OCI-LY7 (cell line): Measurements from ENCODE around the gene PNKP. TPM values are rescaled to one million over a fixed set of nuclear protein-coding genes. Genes with fewer than 3 reads are reported as not detected.

Experiments used
- BruUV-seq: library from RNA; stranded (reverse); fragments of 400-500 nt; replicated peaks from 2 replicates; lab custom pipeline; 2021; lab: Mats Ljungman, UMichigan
- CTCF ChIA-PET: fragments of 300-600 bp; sonication (Branson Sonifier 250); formaldehyde crosslinking; loops from one replicate; lab custom pipeline; 2022; ENCODE audit warnings: antibody characterized with exemption; ENCODE audit not compliant: unreplicated experiment; lab: Charles Lee
- POLR2A ChIA-PET: fragments of 300-600 bp; sonication (Branson Sonifier 250); formaldehyde crosslinking; loops from one replicate; lab custom pipeline; 2022; ENCODE audit warnings: antibody characterized with exemption; lab: Charles Lee
- DNase-seq: peaks from one replicate; pipeline ENCODE4 v3.0.0-alpha.2; 2015; ENCODE audit warnings: low spot score
- H2AFZ ChIP-seq: fragments of 200-600 bp; sonication (generic), shearing (Covaris generic); 2 replicates; pipeline ENCODE4 v1.6.1; 2014; ENCODE audit warnings: mild to moderate bottlenecking, antibody characterized with exemption, low read length, moderate library complexity
- H3K27ac ChIP-seq: fragments of 200-600 bp; sonication (generic); 2 replicates; pipeline ENCODE4 v1.5.1; 2014; ENCODE audit warnings: mixed run types, low read depth, mild to moderate bottlenecking, moderate library complexity, low read length, inconsistent platforms; ENCODE audit not compliant: poor library complexity, severe bottlenecking
- H3K36me3 ChIP-seq: fragments of 200-600 bp; sonication (generic); 2 replicates; pipeline ENCODE4 v1.6.1; 2014; ENCODE audit warnings: mild to moderate bottlenecking, antibody characterized with exemption, low read length, moderate library complexity, mixed read lengths; ENCODE audit not compliant: insufficient read depth
- H3K4me1 ChIP-seq: fragments of 200-600 bp; sonication (generic); 2 replicates; pipeline ENCODE4 v1.5.1; 2014; ENCODE audit warnings: mild to moderate bottlenecking, low read length; ENCODE audit not compliant: insufficient read depth, poor library complexity, severe bottlenecking
- H3K4me2 ChIP-seq: fragments of 200-600 bp; sonication (generic); 2 replicates; pipeline ENCODE4 v1.6.1; 2014; ENCODE audit warnings: mild to moderate bottlenecking, low read length
- H3K4me3 ChIP-seq: fragments of 200-600 bp; sonication (generic); 2 replicates; pipeline ENCODE4 v1.5.1; 2014; ENCODE audit warnings: mild to moderate bottlenecking, low read depth, low read length; ENCODE audit not compliant: poor library complexity, severe bottlenecking
- H3K79me2 ChIP-seq: fragments of 200-600 bp; sonication (generic); 2 replicates; pipeline ENCODE4 v1.6.1; 2016; ENCODE audit warnings: low read depth, mild to moderate bottlenecking, low read length, moderate library complexity, mixed read lengths; ENCODE audit not compliant: insufficient read depth
- H3K9me2 ChIP-seq: fragments of 200-600 bp; sonication (generic); 2 replicates; pipeline ENCODE4 v1.6.1; 2016; ENCODE audit warnings: mild to moderate bottlenecking, low read length, mixed read lengths; ENCODE audit not compliant: insufficient read depth
- H3K9me3 ChIP-seq: fragments of 200-600 bp; sonication (generic); 2 replicates; pipeline ENCODE4 v1.6.1; 2014; ENCODE audit warnings: mild to moderate bottlenecking, mixed run types, low read length, mixed read lengths
- H4K20me1 ChIP-seq: fragments of 200-600 bp; sonication (generic); 2 replicates; pipeline ENCODE4 v1.6.1; 2014; ENCODE audit warnings: mild to moderate bottlenecking, antibody characterized with exemption, low read length, moderate library complexity, mixed read lengths; ENCODE audit not compliant: insufficient read depth
- CTCF ChIP-seq: fragments of 200-600 bp; sonication (generic); conservative IDR thresholded peaks from 2 replicates; pipeline ENCODE4 v1.5.1; 2014; ENCODE audit warnings: mild to moderate bottlenecking, antibody characterized with exemption, low read length, moderate library complexity, mixed read lengths
- EZH2phosphoT487 ChIP-seq: fragments of 200-600 bp; sonication (generic); IDR thresholded peaks from 2 replicates; pipeline ENCODE4 v1.6.1; 2018; ENCODE audit warnings: low read depth, borderline replicate concordance, mild to moderate bottlenecking, mixed run types, antibody characterized with exemption, low read length, moderate library complexity, mixed read lengths
- intact Hi-C: fragments of 100-400 bp; cut with micrococcal nuclease; formaldehyde crosslinking; loops from one replicate; pipeline ENCODE4 v1.10.0; 2022; ENCODE audit not compliant: unreplicated experiment
- total RNA-seq, 2 experiments: library from RNA; depleted of rRNA in 1 of 2; stranded (reverse); fragments of >200 nt in 1 of 2; shearing (Covaris generic) in 1 of 2; gene quantifications; 2 replicates each; pipeline ENCODE4 v1.2.3, GENCODE V29; 2014 to 2022

Gene PNKP
- total RNA-seq, 2 experiments from 2014 or later: 90.9 to 118 TPM

- no peaks in the 10 kb centered on the region for H3K9me2 ChIP-seq
- CTCF ChIA-PET: no interaction called here
- POLR2A ChIA-PET: no interaction called here
- H3K9me3 ChIP-seq: no peaks in the 10 kb centered on the region
- intact Hi-C loops: no loop called here
- BruUV-seq: no TSS peak
- H3K4me1 ChIP-seq: peaks cover 14% of the 10 kb centered on the region
- H2AFZ ChIP-seq: no peak overlapping the region
- no peak for DNase-seq
- no peak for TF ChIP-seq EZH2phosphoT487
- no peak for TF ChIP-seq CTCF
- no peak overlapping the region for H3K27ac ChIP-seq
- H3K36me3 ChIP-seq: peaks cover 94% of the 10 kb centered on the region
- H3K4me3 ChIP-seq: no peak overlapping the region
- H3K4me2 ChIP-seq: no peak overlapping the region
- H4K20me1 ChIP-seq: peaks cover 6% of the 10 kb centered on the region; the same call in 1 of the 2 replicates
- peaks cover 46% of the 10 kb centered on the region for H3K79me2 ChIP-seq
Measured at GRCh38 chr19:49913720-49914119, 46.3 kb upstream of the PNKP start.

- POLR2A ChIA-PET: no interaction called here
- TF ChIP-seq EZH2phosphoT487 (no peak), CTCF (peak; percentile 54)
- Histone ChIP-seq H3K27ac (no peak overlapping the region), H3K9me2 (no peaks in the 10 kb centered on the region), H3K4me2 (no peak overlapping the region), H4K20me1 (peaks cover 6% of the 10 kb centered on the region; the same call in 1 of the 2 replicates), H3K79me2 (peaks cover 41% of the 10 kb centered on the region), H2AFZ (no peak overlapping the region), H3K4me1 (peaks cover 14% of the 10 kb centered on the region), H3K9me3 (no peaks in the 10 kb centered on the region), H3K36me3 (peaks cover 95% of the 10 kb centered on the region), H3K4me3 (no peak overlapping the region)
- no peak for DNase-seq
- intact Hi-C loops: no loop called here
- BruUV-seq: no TSS peak
- CTCF ChIA-PET: no interaction called here
Measured at GRCh38 chr19:49912965-49913685, 45.7 kb upstream of the PNKP start.
